Liver (tissue), 3 donors: ENCODE data around the gene CCDC12.

Experiments used
- CTCF ChIP-seq: fragments of 150-350 bp; IDR thresholded peaks from 2 replicates; pipeline ENCODE4 v1.5.1; 2017; ENCODE audit warnings: improper control_type of control experiment, low read depth, low read length; ENCODE audit not compliant: missing input control
- FOXA1 ChIP-seq: IDR thresholded peaks from 2 replicates; pipeline ENCODE4 v1.6.1; 2016; ENCODE audit warnings: antibody characterized with exemption
- NR2F2 ChIP-seq: IDR thresholded peaks from 2 replicates; pipeline ENCODE4 v1.6.1; 2016; ENCODE audit warnings: antibody characterized with exemption
- RAD21 ChIP-seq, 2 donors: IDR thresholded peaks; 2 replicates each; pipeline ENCODE4 v1.6.1; 2016; ENCODE audit warnings: antibody characterized with exemption in 2 of 2, mild to moderate bottlenecking in 2 of 2
- REST ChIP-seq: IDR thresholded peaks from 2 replicates; pipeline ENCODE4 v1.6.1; 2016; ENCODE audit warnings: antibody characterized with exemption, mild to moderate bottlenecking
- SP1 ChIP-seq: IDR thresholded peaks from 2 replicates; pipeline ENCODE4 v1.6.1; 2018; ENCODE audit warnings: antibody characterized with exemption, mild to moderate bottlenecking
- YY1 ChIP-seq: IDR thresholded peaks from 2 replicates; pipeline ENCODE4 v1.6.1; 2016; ENCODE audit warnings: antibody characterized with exemption, mild to moderate bottlenecking
- donor health status: healthy.
- donor health status: healthy.

GRCh38 chr3:46988616-46989015, 12.1 kb upstream of the CCDC12 start:
- TF ChIP-seq SP1 (no peak), CTCF (no peak), RAD21 (IDR thresholded peaks at IDR 0.05) (no peak), YY1 (no peak), REST (no peak), NR2F2 (no peak), FOXA1 (no peak)
